ENCODE measurements around the gene MAML1.
"Not testable (repeated sequence)": the region's sequence is repeated elsewhere in the genome, so short reads cannot be mapped to it uniquely, and the experiment has no call there.

Gene MAML1

DNA sequence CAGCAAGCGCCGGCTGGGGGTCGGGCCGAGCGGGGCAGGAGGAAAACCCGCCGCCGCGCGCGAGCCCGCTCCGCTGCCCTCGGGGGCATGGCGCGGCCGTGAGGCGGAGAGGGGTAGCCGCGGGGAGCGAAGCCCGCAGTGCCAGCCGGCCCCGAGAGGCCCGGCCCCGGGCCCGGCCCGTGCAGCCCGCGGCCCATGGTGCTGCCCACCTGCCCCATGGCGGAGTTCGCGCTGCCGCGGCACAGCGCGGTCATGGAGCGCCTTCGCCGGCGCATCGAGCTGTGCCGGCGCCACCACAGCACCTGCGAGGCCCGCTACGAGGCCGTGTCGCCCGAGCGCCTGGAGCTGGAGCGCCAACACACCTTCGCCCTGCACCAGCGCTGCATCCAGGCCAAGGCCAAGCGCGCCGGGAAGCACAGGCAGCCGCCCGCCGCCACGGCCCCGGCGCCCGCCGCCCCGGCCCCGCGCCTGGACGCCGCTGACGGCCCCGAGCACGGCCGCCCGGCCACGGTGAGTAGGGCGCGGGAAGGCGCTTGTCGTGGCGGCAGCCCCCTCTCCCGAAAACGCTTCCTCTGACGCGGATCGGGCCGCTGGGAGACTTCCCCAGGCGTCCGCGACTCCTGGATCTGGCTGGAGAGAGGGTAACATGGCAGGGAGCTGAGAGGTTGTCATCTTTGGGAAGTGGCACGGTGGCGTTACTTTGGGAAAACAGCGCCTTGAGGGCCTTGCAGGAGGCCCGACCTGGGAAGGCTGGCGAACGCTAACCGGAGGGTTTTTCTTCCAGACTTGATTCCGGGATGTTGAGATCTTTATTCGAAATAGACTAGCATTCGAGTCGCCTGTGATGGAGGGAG, 523 bp downstream of the MAML1 start:
- peak; percentile 22 for DNase-seq

DNA sequence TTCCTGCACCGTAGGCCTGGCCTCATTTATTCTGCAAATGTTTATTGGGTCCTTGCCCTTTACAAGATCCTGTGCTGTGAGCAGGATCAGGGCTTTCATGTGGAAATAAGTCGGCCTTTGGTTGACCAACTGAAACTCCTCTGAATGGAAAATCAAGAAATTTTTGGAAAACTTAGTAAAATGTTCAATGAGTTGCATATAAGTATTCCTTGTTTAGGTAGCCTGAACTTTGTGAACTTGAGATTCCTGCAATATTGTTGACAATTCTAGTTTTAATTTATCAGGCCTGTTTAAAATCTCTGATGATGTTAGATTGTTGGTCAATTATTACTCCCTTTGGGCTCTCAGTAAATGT, 1.1 kb downstream of the MAML1 start:
- no peak for DNase-seq

DNA sequence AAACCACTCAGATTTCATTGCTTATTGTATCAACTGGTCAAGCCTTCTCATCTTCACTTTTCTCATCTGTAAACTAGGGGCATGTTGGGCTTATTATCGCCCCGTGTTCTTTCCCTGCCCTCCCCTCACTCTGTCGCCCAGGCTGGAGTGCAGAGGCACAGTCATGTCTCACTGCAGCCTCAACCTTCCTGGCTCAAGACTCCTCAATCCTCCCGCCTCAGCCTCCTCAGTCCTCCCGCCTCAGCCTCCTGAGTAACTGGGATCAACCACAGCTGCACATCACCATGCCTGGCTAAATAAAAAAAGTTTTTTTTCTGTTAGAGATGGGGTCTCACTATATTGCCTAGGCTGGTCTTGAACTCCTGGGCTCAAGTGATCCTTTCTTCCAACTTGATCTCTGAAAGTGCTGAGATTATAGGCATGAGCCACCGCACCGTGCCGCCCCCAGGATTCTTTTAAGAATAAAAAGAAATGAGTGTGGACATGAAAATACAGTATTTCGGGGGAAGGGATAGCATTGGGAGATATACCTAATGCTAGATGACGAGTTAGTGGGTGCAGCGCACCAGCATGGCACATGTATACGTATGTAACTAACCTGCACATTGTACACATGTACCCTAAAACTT, 2.0 kb downstream of the MAML1 start:
- no peak for DNase-seq

DNA sequence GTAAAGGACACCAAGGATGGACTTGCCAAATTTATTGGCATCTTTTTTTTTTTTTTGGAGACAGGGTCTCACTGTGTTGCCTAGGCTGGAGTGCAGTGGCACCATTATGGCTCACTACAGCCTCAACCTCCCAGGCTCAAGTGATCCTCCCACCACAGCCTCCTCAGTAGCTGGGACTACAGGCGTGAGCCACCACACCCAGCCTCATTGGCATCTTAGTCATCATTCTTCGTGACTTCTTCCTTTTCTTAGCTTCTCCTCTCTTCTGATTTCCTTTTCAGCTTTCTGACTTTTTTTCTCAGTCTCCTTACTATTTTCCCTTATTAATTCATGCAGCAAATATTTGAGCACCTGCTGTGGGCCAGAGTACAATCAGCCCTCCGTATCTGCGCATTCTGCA, 6.1 kb downstream of the MAML1 start:
- DNase-seq = no peak

DNA sequence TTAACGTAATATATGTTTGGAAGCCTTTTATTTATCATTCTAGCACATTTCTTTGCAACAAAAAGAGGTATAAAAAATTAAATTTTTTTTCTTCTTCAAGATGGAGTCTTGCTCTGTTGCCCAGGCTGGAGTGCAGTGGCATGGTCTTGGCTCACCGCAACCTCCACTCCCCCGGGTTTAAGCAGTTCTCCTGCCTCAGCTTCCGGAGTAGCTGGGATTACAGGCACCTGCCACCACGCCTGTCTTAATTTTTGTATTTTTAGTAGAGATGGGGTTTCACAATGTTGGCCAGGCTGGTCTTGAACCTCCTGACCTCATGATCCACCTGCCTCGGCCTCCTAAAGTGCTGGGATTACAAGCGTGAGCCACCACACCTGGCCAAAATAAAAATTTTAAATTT, 11.5 kb downstream of the MAML1 start:
- not testable (repeated sequence) for DNase-seq

DNA sequence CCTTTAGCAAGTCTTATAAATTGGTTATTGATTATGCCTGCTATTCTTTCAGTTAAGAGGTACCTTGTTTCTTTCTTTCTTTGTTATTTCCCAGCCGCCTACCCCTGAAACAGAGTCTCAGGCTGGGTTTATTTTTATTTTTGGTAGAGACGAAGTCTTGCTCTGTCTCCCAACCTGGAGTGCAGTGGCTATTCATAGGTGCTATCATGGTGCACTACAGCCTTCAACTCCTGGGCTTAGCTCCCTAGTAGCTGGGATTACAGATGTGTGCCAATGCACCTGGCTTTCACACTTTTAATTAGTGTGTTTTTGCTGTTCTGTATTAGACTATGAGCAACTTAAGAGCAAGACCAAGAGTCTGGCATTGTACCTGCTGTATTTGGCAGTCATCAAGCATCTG, 14.2 kb downstream of the MAML1 start:
- DNase-seq = no peak

DNA sequence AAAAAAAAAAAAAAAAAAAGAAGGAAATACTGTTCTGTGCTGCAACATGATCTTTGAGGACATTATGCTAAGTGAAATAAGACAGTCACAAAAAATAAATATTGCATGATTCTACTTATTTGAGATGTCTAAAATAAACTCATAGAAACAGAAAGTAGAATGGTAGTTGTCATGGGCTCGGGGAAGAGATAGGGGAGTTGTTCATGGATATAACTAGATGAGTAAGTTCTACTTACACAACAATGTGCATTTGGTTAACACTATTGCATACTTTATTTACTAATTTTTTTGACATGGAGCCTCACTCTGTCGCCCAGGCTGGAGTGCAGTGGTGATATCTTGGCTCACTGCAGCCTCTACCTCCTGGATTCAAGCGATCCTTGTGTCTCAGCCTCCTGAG, 15.2 kb downstream of the MAML1 start:
- DNase-seq = no peak

DNA sequence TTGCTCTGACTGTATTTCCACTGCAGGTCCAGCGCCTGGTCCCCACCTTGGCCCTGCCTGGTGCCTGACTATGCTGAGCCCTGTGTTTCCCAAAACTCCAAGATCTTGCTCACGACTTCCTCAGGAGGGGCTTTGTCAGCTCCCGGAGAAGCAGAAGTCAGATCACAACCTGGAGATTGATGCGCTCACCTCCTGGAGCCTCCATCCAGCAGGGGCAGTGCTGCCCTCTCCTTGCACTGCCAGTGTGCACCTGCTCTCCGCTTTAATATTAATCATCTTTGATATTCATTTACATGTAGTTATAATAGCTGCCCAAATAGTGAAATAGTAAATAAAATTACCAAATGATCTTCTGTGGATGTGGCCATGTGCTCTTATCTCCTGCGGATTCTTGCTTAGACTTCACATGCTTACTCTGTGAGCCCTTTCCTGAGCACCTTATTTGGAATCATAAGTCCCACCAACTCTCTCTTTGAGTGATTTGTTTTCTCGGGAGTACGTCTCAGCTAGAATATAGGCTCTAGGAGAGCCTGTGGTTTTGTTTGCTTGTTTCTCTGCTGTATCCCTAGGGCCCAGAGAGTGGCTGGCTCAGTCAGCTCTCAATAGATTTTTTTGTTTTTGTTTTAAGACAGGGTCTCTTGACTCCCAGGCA, 17.4 kb downstream of the MAML1 start:
- DNase-seq = no peak

DNA sequence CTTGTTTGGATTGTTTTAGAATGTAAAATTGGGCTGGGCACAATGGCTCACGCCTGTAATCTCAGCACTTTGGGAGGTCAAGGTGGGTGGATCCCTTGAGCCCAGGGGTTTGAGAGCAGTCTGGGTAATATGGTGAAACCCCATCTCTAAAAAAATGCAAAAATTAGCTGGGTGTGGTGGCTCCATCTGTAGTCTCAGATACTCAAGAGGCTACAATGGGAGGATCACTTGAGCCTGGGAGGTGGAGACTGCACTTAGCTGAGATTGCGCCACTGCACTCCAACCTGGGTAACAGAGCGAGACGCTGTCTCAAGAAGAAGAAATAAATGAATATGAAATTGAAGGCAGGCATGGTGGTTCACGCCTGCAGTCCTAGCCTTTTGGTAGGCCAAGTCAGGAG, 21.3 kb downstream of the MAML1 start:
- no peak for DNase-seq

DNA sequence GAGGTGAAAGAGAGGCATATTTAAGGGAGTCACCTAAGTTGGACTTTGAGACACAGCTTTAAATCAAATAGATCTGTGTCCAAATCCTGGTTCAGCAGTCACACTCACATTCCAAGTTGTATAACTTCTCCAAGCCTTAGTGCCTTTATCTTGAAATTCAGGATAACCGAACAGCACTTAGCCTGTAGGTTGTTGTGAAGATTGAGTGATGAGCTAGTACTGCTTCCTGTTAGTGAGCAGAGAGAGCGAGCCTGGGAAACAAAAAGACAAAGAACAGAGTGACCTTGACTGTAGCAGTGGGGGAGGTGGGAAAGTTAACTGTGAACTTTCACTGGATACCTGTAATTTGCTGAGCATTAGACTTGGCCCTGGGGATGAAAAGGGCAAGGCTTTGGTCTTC, 22.4 kb downstream of the MAML1 start:
- no peak for DNase-seq

DNA sequence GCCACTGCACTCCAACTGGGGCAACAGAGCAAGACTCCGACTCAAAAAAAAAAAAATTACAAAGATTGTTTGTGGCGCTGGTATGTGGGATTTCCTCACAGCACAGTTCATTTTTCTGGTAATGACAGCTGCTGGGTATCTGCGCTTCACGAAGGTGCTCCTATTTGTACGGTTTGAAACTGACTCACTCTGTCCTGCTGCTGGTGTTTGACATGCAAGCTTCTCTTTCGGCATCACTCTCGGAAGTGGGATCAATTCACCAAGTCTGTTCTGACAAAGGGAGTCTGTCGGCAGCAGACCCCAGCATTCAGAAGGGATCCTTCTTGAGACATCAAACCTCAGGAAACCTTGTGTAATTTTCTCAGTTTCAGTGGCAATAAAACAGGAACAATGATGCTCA, 26.3 kb downstream of the MAML1 start:
- DNase-seq = no peak

DNA sequence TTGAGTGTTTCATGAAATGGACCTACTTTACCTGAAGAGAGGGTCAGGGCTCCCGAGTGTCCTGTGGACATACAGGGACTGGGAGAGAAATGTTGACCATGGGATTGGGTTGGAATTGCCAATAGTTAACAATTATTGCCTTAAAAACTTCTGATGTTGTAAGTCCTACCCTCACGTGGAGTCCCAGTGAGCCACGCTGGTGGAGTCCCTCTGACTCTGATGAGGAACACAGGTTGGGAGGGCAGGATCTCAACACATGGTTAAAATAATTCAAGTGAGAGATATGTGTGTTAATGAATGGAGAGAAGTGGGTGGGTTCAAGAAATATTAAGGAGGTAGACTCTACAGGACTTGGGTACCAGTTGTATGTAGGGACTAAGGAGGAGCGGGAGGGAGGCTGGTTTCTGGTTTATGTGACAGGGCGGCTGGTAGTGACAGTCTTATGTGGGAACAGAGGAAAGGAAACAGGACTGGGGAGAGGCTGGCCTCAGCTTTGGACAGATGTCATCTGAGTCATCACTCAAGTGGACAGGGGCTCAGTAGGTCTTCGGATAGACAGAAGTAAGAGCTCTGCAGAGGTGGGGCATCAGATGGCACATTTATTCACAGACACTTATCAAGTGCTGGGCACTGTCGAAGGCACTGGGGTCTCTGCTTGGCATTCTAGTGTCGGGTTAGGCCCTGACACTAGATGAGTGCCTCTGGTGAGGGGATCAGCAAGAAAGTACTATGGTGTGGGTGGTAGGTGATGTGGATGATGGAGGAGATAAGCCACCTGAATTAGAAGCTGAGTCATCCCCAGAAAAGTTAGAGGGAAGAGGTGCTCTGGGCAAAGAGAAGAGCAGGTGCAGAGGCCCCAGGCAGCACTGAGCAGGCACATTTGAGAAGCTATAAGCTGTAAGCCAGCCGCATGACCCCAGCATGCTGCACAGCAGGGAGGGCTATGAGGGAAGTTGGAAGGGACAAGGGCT, 27.2 kb downstream of the MAML1 start:
- DNase-seq = no peak

DNA sequence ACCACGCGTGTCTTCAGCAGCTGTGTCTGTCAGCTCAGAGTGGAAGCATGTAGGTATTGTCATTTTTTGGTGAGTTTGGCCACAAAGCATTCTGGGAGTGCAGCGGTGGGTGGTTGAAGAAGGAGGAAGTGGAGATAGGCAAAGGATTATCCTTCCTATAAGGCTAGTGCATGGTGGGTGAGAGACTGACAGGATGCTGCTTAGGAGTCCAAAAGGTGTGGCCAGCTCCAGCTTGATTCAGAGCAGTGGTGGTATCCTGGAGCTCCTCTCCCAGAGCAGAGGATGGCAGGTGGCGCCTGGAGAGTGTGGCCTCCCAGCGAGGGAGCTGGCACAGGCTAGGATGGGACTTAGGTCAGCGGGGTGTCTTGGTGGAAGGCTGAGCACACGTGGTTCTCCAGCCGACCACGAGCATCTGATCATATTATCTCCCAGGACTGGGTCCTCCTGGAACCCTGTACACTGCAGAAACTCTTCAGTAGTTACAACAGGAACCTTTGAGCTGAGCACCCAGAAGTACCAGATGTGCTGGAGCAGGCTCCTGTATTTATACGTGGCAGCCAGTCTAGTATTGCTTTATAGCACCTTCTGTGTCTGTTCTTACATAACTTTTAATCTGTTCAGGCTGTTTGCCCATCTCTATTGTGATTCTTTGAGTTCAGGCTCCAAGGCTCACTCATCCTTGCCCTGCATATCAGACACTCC, 29.6 kb downstream of the MAML1 start:
- DNase-seq = no peak

DNA sequence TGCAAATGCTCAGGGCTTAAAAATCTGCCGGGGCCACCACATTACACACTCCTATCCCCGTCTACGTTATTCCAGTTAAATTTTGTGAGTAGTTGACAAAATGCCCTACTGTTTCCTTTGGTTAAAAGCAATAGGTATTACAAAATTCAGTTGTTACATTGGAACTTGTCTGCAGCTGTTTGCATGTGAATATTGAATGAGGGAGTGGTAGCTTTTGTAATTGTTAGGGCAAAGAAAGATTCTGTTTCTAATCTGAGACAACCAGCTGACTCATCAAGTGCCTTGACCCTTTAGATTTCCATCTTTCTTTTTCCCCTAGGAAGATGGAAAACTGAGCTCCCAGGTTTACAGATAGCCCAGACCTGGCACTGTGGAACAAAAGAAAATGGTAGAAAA, 30.2 kb downstream of the MAML1 start:
- DNase-seq = no peak

DNA sequence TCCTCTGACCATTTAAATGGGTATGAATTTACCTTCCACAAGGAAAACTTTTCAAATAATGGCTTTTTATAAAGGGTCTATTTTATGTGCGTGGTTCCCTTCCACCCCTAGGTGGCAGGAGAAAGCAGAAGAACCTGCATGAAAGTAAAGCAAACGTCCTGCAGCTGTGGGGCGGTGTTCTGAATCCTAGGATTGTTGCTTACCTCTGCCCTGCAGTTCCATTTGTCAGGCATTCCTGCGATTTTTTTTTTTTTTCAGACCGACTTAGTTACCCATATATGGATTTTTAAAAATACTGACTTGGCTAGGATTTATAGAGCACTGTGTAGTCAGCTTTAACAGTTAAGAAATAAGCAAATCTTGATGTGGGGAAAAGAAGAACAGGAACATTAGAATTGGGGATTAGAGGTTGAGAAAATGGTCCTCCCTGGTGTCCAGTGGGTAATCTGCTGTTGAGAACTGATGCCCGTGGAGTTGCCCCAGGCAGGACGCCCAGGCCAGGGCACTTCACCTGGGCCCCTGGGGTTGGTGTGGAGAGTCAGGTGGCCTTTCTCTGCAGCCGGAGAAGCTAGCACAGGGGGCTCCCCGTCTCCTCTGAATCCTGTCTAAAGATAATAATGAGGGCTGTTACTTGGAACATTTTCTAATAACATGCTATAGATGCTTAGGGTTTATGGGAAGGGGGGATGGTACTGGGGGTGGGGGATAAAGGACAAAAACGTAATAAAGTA, 30.8 kb downstream of the MAML1 start:
- DNase-seq = peak; percentile 56

DNA sequence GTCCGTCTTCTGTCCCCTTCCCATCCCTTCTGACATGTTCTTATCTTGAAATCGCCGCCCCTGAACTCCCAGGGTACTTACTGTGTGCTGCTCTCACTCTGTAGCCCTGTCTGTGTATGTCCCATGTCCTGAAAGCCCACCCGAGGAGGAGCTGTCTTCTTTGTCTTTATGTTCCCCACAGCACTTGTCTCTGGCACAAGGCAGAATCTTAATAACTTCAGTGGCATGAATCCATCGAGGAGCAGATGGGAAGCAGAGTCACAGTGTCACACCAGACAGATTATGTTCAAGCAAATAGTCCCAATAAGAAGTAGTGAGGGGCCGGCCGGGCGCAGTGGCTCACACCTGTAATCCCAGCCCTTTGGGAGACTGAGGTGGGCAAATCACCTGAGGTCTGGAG, 31.4 kb downstream of the MAML1 start:
- no peak for DNase-seq

DNA sequence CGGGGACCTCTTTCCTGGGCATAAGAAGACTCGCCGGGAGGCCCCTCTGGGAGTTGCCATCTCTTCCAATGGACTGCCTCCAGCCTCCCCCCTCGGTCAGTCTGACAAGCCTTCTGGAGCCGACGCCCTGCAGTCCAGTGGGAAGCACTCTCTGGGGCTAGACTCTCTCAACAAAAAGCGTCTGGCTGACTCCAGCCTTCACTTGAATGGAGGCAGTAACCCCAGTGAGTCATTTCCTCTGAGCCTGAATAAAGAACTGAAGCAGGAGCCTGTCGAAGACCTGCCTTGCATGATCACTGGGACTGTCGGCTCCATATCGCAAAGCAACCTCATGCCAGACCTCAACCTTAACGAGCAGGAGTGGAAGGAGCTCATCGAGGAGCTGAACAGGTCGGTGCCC, 32.8 kb downstream of the MAML1 start:
- no peak for DNase-seq

DNA sequence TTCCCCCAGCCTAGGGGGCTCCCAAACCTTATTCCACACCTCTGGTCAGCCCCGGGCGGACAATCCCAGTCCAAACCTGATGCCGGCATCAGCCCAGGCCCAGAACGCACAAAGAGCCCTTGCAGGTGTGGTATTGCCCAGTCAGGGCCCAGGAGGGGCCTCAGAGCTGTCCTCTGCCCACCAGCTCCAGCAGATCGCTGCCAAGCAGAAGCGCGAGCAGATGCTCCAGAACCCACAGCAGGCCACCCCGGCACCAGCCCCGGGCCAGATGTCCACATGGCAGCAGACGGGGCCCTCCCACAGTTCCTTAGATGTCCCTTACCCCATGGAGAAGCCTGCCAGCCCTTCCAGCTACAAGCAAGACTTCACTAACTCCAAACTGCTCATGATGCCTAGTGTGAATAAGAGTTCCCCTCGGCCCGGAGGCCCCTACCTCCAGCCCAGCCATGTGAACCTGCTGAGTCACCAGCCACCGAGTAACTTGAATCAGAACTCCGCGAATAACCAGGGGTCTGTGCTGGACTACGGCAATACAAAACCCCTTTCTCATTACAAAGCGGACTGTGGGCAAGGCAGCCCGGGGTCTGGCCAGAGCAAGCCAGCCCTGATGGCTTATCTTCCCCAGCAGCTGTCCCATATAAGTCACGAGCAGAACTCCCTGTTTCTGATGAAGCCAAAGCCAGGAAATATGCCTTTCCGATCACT, 33.6 kb downstream of the MAML1 start:
- DNase-seq = no peak

DNA sequence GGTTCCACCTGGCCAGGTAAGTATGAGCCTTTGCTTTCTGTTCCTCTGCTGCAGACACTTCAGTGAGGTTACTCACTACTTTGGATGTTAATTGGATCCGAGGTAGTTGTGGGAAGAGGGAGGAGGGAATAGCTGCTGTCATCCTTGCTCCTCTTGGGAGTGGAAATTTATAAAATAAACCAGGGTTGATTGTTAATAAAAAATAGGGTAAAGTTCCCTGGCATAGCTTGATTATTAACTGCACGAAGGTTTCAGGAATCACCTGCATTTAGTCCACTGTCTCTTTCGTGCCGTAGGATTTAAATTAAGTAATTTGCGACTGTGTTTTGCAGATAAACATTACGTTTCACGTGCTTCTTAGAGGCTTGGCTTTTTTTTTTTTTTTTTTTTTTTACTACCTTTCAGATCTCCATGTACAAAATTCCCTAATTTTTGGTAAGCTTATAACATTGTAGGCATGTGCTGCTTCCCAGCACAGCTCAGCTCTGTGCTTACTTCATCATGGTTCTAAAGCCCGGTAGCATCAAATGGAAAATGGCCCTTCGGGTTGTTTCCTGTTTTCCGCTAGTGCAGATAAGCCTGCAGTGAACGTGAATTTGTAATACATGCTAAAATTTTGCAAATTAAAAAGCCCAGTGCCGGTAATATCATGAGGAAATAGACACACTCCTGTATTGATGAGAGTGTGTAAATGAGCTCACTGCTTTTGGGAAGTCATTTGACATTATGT, 34.3 kb downstream of the MAML1 start:
- DNase-seq = no peak

DNA sequence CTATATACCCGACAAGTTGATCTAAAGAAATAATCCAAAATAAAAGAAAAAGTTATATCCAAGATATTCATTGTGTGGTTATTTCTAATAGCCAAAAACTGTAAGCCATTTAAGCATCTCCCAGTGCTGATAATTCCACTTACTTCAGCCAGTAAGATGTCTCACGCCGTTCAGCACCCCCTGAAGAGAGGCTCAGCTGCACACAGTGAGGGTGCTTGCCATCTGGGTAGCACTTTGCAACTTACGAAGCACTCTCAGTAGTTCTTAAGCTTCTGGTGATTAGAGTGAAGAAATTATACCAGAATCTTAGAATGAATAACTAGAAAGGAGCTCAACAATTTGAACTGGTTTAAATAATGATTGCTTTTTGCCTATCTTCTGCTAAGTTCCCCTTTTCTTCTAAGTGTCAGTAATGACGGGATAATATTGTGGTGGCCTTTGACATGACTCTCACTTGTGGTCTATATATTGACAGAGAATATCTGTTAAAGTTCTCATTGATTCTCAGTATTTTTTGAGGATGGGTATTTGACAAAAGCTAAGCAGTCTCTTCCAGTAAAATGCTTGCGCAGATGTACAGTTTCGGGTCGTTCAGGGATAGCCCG, 35.0 kb downstream of the MAML1 start:
- no peak for DNase-seq

Data from NCI-H748 treated with DMSO at 0.1 percent for 48 hours (cell line).